Measurements from ENCODE around the gene CACNA1B.
"Not testable (repeated sequence)": the region's sequence is repeated elsewhere in the genome, so short reads cannot be mapped to it uniquely, and the experiment has no call there.

CACNA1B gene

DNA sequence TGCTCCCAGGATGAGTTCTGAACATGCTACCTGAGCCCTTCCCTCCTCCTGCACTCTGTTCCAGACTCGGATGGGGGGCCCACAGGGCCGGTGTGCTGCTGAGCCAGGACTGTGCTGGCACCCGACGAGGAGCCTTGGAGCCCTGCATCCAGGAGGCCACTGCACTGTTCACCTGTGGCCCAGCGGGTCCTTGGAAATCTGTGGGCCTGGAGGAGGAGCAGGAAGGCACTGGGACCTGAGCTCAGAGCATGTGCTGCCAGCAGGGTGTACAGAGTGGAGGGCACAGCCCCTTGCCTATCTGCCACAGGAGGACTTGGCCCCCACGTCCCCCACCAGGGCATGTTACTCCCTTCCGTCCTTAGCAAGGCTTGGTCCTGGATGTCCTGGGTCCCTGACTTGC lies 265.9 kb downstream of the CACNA1B start:
- DNase-seq (ENCODE audit: low read depth) = not testable (repeated sequence)

DNA sequence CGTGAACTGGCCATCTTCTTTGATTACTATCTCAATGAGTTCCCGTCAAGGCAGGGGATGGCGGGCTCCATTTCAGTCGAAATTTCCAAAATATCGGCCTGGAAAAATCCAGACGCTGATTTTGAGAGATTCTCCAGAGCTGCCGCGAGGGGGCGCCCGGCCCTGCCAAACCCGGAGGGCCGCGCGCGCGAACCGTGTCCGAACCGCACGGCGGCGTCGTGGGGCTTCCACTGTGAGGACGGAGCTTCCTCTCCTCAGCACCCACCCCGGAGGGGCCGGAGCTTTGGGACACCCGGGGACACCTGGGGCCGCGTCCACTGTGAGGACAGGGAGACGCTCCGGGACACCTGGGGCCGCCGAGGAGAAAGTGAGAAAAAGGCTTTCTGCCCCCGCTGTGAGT lies 270.0 kb downstream of the CACNA1B start:
- not testable (repeated sequence) for DNase-seq (ENCODE audit: low read depth)

DNA sequence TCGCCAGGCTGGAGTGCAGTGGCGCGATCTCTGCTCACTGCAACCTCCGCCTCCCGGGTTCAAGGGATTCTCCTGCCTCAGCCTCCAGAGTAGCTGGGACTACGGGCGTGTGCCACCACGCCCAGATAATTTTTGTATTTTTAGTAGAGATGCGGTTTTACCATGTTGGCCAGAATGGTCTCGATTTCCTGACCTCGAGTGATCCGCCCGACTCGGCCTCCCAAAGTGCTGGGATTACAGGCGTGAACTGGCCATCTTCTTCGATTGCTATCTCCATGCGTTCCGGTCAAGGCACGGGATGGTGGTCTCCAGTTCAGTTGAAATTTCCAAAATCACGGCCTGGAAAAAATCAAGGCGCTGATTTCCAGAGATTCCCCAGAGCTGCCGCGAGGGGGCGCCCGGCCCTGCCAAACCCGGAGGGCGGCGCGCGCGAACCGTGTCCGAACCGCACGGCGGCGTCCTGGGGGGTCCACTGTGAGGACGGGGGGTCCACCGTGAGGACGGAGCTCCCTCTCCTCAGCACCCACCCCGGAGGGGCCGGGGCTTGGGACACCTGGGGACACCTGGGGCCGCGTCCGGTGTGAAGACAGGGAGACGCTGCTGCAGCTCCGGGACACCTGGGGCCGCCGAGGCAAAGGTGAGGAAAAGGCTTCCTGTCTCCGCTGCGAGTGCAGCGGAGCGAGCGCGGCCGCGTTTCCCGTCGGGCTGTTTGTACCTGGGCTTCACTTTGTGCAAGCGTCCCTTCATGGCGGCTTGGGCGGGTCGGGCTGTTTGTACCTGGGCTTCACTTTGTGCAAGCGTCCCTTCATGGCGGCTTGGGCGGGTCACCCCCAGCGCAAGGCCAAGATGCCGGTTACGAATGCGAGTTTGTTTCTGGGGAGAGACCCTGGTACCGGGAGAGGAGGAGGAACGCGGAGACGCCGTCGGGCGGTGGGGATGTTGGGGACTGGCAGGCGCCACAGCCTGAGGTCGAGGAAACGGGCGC lies 272.4 kb downstream of the CACNA1B start:
- DNase-seq (ENCODE audit: low read depth) = not testable (repeated sequence)

DNA sequence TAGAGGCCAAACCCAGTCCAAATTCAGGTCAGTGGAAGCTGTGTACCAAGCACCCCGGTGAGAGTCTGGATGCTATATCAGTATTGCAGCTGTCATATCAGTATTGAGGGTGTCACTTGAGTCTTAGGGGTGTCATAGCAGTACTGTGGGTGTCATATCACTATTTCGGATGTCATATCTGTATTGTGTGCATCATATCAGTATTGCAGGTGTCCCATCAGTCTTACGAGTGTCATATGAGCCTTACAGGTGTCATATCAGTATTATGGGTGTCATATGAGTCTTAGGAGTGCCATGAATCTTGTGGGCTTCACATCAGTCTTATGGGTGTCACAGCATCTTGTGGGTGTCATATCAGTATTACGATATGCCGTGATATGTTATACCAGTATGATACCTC lies 278.2 kb downstream of the CACNA1B start:
- DNase-seq (ENCODE audit: low read depth) = not testable (repeated sequence)

DNA sequence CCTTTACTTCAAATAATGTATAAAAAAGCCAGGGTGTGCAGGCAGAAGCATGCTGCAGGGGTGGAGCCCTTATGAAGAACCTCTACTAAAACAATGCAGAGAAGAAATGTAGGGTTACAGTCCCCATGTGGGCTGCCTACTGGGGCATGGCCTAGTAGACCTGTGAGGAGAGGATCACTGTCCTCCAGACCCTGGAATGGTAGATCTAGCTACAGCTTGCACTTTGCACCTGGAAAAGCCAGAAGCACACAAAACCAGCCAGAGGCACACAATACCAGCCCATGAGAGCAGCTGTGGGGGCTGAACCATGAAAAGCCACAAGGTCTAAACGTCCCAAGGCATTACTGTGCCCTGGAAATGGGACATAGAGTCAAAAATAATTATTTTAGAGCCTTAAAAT lies 289.2 kb downstream of the CACNA1B start:
- DNase-seq (ENCODE audit: low read depth) = not testable (repeated sequence)

Measured in GM04503 (cell line).